ENCODE data around the gene AHCTF1.
A peak's percentile ranks its signal among the peaks of the same experiment; 100 is the strongest.

The AHCTF1 gene

DNA sequence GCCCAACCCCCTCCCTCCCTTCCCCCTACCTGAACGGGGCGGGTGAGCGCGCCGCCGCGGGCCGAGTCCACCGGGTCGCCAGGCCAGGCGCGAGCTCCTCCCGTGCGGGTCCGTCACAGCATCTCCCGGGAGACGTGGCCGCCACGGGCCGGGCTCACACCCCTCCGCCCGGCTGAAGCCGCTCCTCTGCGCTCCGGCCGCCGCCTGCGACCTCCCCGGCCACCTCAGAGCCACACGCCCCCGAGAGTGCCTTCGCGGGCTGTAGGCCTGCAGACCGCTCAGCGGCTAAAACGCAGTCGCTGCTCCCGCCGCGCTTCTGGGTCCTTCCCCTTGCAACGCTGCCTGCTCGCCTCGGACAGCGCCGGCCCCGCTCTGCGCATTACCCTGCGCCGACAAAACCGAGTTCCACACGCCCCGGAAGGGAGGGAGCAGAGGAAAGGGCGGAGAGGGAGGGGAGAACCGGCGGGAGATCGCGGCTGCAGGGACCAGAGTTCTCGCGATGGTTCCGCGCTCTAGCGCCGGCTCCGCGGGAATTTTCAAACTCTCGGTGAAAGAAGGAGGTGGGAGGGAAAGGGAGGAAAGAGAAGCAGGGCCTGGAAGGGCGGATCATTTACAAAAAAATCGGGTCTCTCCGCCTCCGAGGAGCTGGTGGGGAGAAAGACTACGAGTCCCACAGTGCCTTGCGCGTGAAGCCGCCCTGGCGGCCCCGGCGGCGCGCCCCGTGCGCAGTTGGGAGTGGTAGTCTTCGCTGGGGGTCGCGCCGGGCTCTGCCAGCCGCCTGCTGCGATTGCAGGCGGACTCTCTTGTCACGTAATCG lies at the start of gene AHCTF1:
AHCTF1 (minus strand) TSS at position 400 of the 817 bp plus-strand sequence. CDS start 13,578 bp downstream, outside the sequence.
- peak; percentile 97 for DNase-seq

GRCh38 chr1:246978785-246979184 lies 47.0 kb upstream of the AHCTF1 start:
- no peak for DNase-seq

- no peak for DNase-seq
Measured at GRCh38 chr1:246978281-246978680, 46.5 kb upstream of the AHCTF1 start.

DNA sequence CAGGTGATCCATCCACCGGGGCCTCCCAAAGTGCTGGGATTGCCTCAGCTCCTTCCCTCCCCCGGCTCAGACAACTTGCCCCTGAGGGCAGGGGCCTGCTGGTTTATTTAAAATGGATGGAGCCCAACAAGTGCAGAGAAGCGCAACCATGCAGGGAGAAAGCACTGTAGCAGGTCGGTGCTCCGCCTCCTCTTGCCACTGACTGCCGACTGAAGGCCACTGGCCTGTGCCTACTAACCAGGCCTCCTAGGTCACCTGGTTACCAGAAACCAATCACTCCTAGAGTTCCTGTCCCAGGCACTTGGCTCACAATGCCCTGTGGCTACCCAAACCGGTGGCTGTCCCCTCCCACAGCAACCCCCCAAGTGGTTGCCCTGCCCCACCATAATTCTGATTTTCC lies 40.2 kb upstream of the AHCTF1 start:
- no peak for DNase-seq

GRCh38 chr1:246971090-246971721 lies 39.5 kb upstream of the AHCTF1 start:
- peak; percentile 44 for DNase-seq

DNA sequence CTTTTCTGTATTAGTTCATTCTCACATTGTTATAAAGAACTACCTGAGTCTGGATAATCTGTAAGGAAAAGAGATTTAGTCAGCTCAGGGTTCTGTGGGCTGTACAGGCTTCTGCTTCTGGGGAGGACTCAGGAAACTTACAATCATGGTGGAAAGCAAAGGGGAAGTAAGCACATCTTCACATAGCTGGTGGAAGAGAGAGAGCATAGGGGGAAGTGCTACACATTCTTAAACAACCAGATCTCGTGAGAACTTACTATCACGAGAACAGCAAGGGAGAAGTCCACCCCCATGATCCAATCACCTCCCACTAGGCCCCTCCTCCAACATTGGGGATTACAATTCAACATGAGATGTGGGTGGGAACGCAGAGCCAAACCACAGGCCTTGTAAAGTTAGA lies 37.9 kb upstream of the AHCTF1 start:
- peak; percentile 48 for DNase-seq

DNA sequence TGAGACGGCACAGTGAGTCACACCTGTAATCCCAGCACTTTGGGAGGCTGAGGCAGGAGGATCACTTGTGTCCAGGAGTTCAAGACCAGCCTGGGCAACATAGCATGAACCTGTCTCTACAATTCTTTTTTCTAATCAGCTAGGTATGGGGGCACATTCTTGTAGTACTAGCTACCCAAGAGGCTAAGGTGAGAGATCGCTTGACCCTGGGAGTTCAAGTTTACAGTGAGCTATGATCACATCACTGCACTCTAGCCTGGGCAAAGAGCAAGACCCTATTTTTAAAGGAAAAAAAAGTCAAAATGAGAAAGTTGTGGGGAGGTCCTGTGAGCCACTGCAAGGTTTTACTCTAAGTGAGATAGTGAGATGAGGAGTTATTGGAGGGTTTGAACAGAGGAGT lies 34.8 kb upstream of the AHCTF1 start:
- DNase-seq: no peak

GRCh38 chr1:246959944-246960693 lies 28.4 kb upstream of the AHCTF1 start:
- peak; percentile 29 for DNase-seq

DNA sequence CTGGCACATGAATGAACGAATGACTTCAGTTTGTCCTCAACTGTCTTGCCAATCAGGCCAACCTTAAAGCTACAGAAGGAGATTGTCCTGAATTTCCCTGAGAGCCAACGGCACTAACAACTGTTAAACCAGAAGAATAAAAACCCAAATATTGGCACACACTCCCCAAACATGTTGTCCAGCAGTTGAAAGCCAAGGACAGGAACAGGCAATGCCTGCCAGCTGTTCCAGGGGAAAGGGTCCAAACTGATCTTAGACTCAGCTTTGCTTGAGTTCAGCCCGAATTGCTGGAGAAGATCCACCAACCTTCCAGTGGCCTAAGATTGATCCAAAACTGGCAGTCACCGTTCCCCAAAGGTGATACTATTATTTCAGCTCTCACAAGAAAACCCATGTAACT lies 22.4 kb upstream of the AHCTF1 start:
- DNase-seq: no peak

GRCh38 chr1:246951413-246951812 lies 19.7 kb upstream of the AHCTF1 start:
- DNase-seq: no peak

DNA sequence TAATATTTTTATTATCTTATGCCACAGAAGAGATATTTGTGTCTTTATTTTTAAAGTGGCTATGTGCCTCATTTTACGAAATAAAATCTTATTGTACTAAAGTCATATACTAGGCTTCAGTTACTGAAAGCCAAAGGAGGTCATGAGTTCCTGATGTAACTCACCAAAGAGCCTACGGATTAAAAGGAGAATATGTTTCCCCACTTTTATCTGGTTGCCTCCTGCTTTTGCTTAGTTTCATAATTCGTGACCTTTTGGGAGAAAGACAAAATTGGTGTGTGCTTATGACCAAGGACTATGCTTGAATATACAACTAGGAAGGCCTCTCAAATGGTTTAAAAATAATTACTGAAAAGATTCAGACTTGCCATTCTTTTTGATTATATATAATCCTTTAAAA lies 18.2 kb upstream of the AHCTF1 start:
- DNase-seq: no peak

DNA sequence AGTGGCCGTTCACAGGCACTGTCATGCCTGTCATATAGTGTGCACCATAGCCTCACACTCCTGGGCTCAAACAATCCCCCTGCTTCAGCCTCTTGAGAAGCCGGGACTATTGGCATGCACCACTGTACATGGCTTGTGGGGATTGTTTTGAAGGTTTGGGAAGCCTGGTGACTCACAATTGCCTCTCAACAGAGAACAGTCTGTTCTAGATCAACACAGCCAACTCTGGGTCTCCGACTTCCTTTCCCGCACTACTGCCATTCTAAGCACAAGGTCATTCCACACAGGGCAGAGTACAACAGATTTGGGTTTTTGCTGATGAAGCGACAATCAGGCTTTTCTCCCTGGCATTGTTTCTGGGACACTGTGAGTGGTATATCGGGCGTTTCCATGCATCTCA lies 15.5 kb upstream of the AHCTF1 start:
- no peak for DNase-seq

GRCh38 chr1:246946366-246946765 lies 14.6 kb upstream of the AHCTF1 start:
- DNase-seq: no peak

GRCh38 chr1:246934765-246935164 lies 3.0 kb upstream of the AHCTF1 start:
- DNase-seq: no peak

- DNase-seq: no peak
Measured at GRCh38 chr1:246933893-246934292, 2.1 kb upstream of the AHCTF1 start.

DNA sequence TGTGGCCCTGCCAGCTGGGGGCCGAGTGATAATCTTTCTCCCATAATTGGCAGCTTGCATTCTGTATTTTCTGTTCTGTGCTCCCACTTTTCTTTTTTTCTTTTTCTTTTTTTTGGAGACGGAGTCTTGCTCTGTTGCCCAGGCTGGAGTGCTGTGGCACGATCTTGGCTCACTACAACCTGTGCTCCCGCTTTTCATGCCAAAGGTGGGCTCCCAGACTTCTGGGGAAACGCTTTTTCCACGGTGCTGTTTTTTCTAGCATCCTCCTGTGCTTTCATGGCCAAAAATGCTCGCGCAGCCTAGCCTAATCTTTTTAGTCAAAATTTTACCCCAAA lies 585 bp upstream of the AHCTF1 start:
- no peak for DNase-seq

DNA sequence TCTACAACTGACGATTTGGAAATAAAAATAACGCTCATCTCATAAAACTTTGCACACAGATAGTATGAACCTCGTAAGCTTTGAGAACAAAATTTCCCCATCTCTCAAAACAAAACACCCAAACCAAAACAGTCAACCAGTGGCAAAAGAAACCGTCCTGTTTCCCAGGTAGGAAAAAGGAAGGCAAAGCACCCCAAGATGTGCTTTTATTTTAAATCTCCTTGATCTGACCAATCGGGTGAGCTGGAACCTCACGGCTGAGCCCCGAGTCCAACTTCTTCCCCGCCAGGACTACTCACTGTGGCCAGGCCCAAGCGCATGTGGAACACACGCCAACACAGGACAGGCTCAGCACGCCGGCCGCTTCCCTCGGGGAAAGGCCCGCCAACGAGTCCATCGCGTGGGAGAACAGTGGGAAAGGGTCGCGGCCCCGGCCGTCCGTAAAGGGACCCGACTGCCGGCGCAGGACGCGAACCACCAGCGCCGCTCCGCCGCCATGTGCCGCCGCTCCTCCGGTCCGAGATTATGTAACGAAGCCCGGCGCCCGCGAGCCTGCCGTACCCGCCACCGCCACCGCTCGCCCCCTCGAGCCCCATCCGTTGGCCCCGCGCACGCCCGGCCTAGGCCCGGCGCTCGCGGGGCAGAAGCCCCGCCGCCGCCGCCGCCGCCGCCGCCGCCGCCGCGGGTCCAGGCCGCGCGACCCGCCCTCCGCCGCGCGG lies 759 bp downstream of the AHCTF1 start:
- DNase-seq: no peak

- no peak for DNase-seq
Measured at GRCh38 chr1:246925997-246926626, 5.6 kb downstream of the AHCTF1 start.

- DNase-seq: no peak
Measured at GRCh38 chr1:246923900-246924299, 7.8 kb downstream of the AHCTF1 start.

- DNase-seq: no peak
Measured at GRCh38 chr1:246923482-246923881, 8.3 kb downstream of the AHCTF1 start.

DNA sequence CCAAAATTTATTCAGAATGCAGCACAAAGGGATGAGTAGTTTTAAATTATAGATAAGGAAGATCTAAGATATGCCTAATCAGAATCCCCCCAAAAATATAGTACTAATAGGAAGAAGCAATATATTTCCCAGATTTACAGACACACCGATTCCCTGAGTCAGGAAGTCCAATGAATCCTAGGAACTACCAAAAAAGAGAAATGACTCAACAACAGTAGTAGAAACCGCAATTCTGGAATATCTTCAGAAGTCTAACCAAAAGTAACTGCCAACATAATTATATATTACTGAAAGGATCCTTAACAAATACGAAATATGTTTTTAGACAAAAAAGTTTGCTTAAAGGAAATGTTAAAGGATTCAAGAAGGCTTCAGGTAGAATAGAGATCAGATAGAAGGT lies 10.3 kb downstream of the AHCTF1 start:
- no peak for DNase-seq

GRCh38 chr1:246919902-246920301 lies 11.8 kb downstream of the AHCTF1 start:
- DNase-seq: no peak

All from GDM1 (cell line).